Breast epithelium (tissue), 4 donors: ENCODE results near the gene SCG5. TPM values are rescaled to one million over a fixed set of nuclear protein-coding genes. Genes with fewer than 3 reads are reported as not detected.

ENCODE experiments used
- DNase-seq, 2 donors: peaks; one replicate each; pipeline ENCODE4 v3.0.0-alpha.2; 2019; ENCODE audit warnings: low spot score in 2 of 2
- H3K27ac ChIP-seq, 2 donors: fragments of 200-600 bp; sonication (generic) in 1 of 2; one replicate each; pipeline ENCODE4 v1.5.1; 2016 to 2019; ENCODE audit warnings: mild to moderate bottlenecking in 1 of 2
- H3K27me3 ChIP-seq, 2 donors: fragments of 200-600 bp; sonication (generic) in 1 of 2; one replicate each; pipeline versions ENCODE4 v1.5.1 to v1.6.0; 2017 to 2019; ENCODE audit warnings: control low read depth in 1 of 2, mild to moderate bottlenecking in 1 of 2
- H3K36me3 ChIP-seq: fragments of 200-600 bp; one replicate; pipeline ENCODE4 v1.5.1; 2019
- H3K4me1 ChIP-seq, 2 donors: fragments of 200-600 bp; sonication (generic); one replicate each; pipeline ENCODE4 v1.5.1; 2016 to 2019; ENCODE audit warnings: control low read depth in 1 of 2
- H3K4me3 ChIP-seq, 3 donors: fragments of 200-600 bp; sonication (generic); 1 replicate in 2 of 3; 2 replicates in 1 of 3; pipeline ENCODE4 v1.5.1; 2016 to 2019; ENCODE audit warnings: mild to moderate bottlenecking in 3 of 3, moderate library complexity in 2 of 3
- H3K9me3 ChIP-seq, 2 donors: fragments of 200-600 bp; sonication (generic) in 1 of 2; one replicate each; pipeline ENCODE4 v1.5.1; 2016 to 2019; ENCODE audit warnings: control low read depth in 1 of 2
- POLR2A ChIP-seq: fragments of 450-650 bp; IDR thresholded peaks from one replicate; pipeline ENCODE4 v1.6.1; 2016; ENCODE audit warnings: antibody characterized with exemption, mild to moderate bottlenecking, moderate library complexity
- POLR2AphosphoS5 ChIP-seq, 3 donors: sonication (generic); formaldehyde crosslinking; IDR thresholded peaks; one replicate each; pipeline ENCODE4 v1.6.1; 2017; ENCODE audit warnings: antibody characterized with exemption in 3 of 3
- intact Hi-C: fragments of 100-400 bp; cut with DNase I; formaldehyde crosslinking; loops from one replicate; pipeline ENCODE4 v1.15.1; 2023; ENCODE audit warnings: low total_unique reads
- total RNA-seq, 3 donors: library from RNA; depleted of rRNA; stranded (reverse); fragments of >200 nt; gene quantifications; one replicate each; pipeline ENCODE4 v1.1.0, GENCODE V29; 2016
- TF ChIP-seq, protein P1 (sequence below), 3 donors: fragments of 450-650 bp; IDR thresholded peaks; one replicate each; pipeline ENCODE4 v1.5.1; 2016 to 2017; ENCODE audit warnings: antibody characterized with exemption in 3 of 3, mild to moderate bottlenecking in 3 of 3, moderate library complexity in 3 of 3

The SCG5 gene
- total RNA-seq, 3 donors from 2014 or later: 5.0 to 11.1 TPM; not detected in 1

DNA sequence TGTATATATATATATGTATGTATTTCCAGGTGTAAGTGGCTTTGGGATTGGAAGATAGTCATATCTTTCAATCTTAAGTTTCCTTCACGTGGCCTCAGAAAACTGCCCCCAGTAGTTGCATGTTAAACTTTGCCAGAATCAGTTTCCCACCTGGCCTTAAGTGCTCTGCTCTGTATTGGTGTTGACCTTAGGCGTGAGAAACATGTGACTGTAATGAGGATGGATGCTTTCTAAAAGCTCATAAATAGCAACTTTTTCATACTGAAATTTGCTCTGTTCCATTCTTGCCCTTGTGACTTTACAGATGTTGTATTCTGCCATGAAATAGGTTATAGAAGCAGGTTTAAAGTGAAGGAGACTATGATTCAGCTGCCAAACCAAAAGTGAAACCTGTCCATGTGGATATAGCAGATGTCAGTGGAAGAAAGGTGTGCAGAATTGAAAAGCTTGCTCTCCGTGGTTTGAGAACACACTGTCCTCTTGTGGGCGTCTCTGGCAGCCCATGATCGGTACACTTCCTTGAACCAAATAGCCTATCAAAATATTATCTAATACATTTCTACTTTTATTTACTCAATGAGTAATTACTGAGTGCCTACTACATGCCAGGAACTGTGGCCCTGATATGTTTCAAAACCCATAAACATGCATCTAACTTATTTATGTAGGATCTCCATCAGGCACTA, 15.8 kb downstream of the SCG5 start:
- no peaks in the 10 kb centered on the region for H3K4me1 ChIP-seq
- TF ChIP-seq, protein P1, sequence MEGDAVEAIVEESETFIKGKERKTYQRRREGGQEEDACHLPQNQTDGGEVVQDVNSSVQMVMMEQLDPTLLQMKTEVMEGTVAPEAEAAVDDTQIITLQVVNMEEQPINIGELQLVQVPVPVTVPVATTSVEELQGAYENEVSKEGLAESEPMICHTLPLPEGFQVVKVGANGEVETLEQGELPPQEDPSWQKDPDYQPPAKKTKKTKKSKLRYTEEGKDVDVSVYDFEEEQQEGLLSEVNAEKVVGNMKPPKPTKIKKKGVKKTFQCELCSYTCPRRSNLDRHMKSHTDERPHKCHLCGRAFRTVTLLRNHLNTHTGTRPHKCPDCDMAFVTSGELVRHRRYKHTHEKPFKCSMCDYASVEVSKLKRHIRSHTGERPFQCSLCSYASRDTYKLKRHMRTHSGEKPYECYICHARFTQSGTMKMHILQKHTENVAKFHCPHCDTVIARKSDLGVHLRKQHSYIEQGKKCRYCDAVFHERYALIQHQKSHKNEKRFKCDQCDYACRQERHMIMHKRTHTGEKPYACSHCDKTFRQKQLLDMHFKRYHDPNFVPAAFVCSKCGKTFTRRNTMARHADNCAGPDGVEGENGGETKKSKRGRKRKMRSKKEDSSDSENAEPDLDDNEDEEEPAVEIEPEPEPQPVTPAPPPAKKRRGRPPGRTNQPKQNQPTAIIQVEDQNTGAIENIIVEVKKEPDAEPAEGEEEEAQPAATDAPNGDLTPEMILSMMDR (IDR thresholded peaks at IDR 0.05): peak in 1 of 3 donors; percentile 20
- TF ChIP-seq POLR2AphosphoS5 (IDR thresholded peaks at IDR 0.05) (no peak), POLR2A (no peak)
- no peak overlapping the region for H3K27ac ChIP-seq
- DNase-seq: peak in 1 of 2 donors; percentile 40
- intact Hi-C loops: loop anchor here (10.0 kb wide), 1 partner anchor 1497 kb away; no protein-coding TSS in a partner anchor
- no peaks in the 10 kb centered on the region for H3K9me3 ChIP-seq
- H3K27me3 ChIP-seq: no peaks in the 10 kb centered on the region
- no peaks in the 10 kb centered on the region for H3K36me3 ChIP-seq
- peak overlapping the region in 1 of 3 donors; percentile 16 for H3K4me3 ChIP-seq

DNA sequence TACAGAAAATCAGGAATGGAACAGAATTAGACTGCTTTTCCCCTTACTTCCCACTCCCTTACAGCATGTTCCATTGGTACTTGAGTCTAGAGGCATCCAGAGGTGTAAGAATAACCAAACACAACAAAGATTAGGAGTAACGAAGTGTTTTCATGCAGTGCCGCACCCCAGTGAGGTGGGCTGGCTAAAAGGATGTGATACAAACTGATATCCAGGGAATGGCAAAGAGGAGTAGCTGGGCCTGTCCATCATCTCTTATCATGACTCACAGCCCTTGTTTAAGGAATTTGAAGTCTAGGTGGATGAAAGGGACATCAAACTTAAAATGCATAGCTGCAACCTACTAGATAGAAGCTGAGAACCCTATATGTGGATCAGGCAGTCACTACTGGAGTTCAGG, 16.4 kb downstream of the SCG5 start:
- Histone ChIP-seq H3K9me3 (no peaks in the 10 kb centered on the region), H3K27ac (no peak overlapping the region), H3K4me3 (no peak overlapping the region), H3K27me3 (no peaks in the 10 kb centered on the region), H3K4me1 (no peaks in the 10 kb centered on the region), H3K36me3 (no peaks in the 10 kb centered on the region)
- no peak for TF ChIP-seq POLR2AphosphoS5 (IDR thresholded peaks at IDR 0.05)
- TF ChIP-seq, protein P1 (IDR thresholded peaks at IDR 0.05): no peak
- no peak for TF ChIP-seq POLR2A
- intact Hi-C loops: loop anchor here (10.0 kb wide), 1 partner anchor 1497 kb away; no protein-coding TSS in a partner anchor
- DNase-seq: no peak

DNA sequence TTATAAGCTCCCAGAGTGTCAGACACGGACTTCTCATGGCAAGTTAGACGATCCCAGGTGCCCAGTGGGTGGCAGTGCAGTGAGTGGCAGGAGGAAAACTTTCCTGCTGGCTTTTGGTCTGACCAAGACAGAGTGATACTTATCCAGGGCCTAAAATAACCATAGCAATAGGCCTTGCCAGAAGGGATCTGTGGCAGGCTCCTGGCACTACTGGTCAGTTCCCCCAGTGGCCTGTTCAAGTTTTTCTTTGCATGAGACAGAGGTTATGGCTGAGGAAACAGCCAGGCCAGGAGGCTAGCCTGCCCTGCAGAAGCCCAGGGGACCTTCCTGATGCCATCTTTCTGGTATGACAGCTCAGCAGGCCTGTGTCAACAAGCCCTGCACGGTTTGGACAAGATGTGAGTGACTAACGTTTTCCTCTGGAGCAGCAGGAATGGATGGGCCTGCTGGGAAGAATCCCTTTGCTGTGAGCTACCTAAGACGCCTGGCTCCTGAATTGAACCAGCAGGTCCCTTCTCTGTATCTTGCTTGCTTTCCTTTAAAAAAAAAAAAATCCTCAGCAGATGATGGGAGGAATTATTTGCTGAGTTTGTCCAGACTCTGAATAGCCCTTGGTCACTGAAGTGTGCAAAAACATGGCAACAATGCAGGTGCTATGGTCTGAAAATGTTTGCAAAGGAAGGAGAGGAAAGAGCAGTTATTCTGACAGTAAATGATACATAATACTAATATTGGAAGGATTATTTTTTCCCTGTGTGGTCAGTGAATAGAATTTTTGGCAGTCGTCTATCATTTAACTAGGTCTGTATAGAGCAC, 18.0 kb downstream of the SCG5 start:
- Histone ChIP-seq H3K27ac (peak overlapping the region in 1 of 2 donors; percentile 56), H3K27me3 (no peaks in the 10 kb centered on the region), H3K9me3 (no peaks in the 10 kb centered on the region), H3K4me3 (no peak overlapping the region), H3K4me1 (no peaks in the 10 kb centered on the region), H3K36me3 (no peaks in the 10 kb centered on the region)
- DNase-seq: peak in 1 of 2 donors; percentile 57
- TF ChIP-seq POLR2AphosphoS5 (IDR thresholded peaks at IDR 0.05): no peak
- no peak for TF ChIP-seq POLR2A
- TF ChIP-seq, protein P1 (IDR thresholded peaks at IDR 0.05): no peak
- intact Hi-C loops: loop anchor here (10.0 kb wide), 1 partner anchor 1495 kb away; no protein-coding TSS in a partner anchor

DNA sequence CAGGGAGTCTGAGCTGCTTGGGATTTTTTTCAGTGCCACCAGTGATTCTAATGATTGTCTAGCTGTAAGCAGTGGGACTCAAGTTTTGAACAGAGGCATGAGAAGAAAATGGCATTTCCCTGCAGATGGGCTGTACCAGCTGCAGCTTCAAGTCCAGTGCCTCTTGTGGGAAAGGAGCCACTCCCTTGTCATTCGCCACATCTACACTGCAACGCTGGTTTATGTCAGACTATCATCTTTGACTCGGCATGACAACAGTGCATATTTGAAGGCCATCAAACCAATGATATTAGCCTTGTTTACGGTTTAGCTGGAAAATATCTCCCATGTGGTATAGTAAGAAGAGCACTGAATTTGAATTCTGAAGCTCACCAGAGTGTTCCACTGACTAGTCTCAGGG, 22.2 kb downstream of the SCG5 start:
- intact Hi-C loops: no loop called here
- Histone ChIP-seq H3K36me3 (no peaks in the 10 kb centered on the region), H3K27ac (no peak overlapping the region), H3K4me1 (no peaks in the 10 kb centered on the region), H3K27me3 (no peaks in the 10 kb centered on the region), H3K9me3 (no peaks in the 10 kb centered on the region), H3K4me3 (no peak overlapping the region)
- DNase-seq: no peak
- TF ChIP-seq POLR2AphosphoS5 (IDR thresholded peaks at IDR 0.05) (no peak), POLR2A (no peak)
- TF ChIP-seq, protein P1 (IDR thresholded peaks at IDR 0.05): no peak

DNA sequence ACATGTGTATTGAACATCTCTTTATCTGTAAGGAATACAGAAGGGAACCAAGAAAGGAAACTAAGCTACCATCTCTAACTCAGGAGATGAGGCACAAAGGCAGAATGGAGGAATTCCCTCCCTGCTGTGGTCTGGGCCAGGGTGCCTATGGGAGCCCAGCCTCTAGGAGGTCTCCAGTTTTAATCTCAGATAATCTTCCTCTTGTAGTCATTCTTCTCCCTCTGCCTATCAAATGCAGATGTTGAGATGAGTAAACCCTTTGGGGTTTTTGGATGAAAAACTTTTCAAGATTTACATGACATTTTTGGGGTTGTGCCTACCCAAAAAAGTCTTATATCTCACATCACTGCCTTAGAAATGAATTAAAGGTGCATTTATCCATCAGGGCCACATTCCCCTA, 23.3 kb downstream of the SCG5 start:
- Histone ChIP-seq H3K36me3 (no peaks in the 10 kb centered on the region), H3K27me3 (no peaks in the 10 kb centered on the region), H3K9me3 (no peaks in the 10 kb centered on the region), H3K27ac (no peak overlapping the region), H3K4me3 (no peak overlapping the region), H3K4me1 (no peaks in the 10 kb centered on the region)
- no peak for DNase-seq
- intact Hi-C loops: loop anchor here (5.0 kb wide), 1 partner anchor 1033 kb away; no protein-coding TSS in a partner anchor
- TF ChIP-seq POLR2A (no peak), POLR2AphosphoS5 (IDR thresholded peaks at IDR 0.05) (no peak)
- TF ChIP-seq, protein P1 (IDR thresholded peaks at IDR 0.05): no peak
